T-cell (primary cell): ENCODE measurements around the gene CHRNA4. TPM values are rescaled to one million over a fixed set of nuclear protein-coding genes. Genes with fewer than 3 reads are reported as not detected.

ENCODE experiments used
- ATAC-seq, 4 experiments: fragments of 200-7000 bp in 3 of 4; fragments of 150-1000 bp in 1 of 4; cut with Tn5 transposase; replicated peaks in 1 of 4; 1 replicate in 3 of 4; 2 replicates in 1 of 4; pipeline ENCODE4 v1.10.0; 2021; ENCODE audit warnings: moderate library complexity in 3 of 4, mild to moderate bottlenecking in 2 of 4, moderate number of reproducible peaks in 1 of 4
- CTCF ChIA-PET, 2 donors: fragments of 300-600 bp; sonication (Branson Sonifier 250); formaldehyde crosslinking; loops; one replicate each; lab custom pipeline; 2022; ENCODE audit warnings: antibody characterized with exemption in 2 of 2; lab: Charles Lee
- POLR2A ChIA-PET, 2 donors: fragments of 300-600 bp; sonication (Branson Sonifier 250); formaldehyde crosslinking; loops; one replicate each; lab custom pipeline; 2022; ENCODE audit warnings: antibody characterized with exemption in 2 of 2; lab: Charles Lee
- DNase-seq, 35 experiments: peaks; one replicate each; pipeline versions ENCODE4 v3.0.0 to v3.0.0-alpha.2; 2013 to 2023
- H3K27ac ChIP-seq: one replicate; pipeline ENCODE4 v1.5.1; 2013; ENCODE audit warnings: low read length
- H3K27me3 ChIP-seq, 2 experiments: replicated peaks in 1 of 2; 1 replicate in 1 of 2; 2 replicates in 1 of 2; pipeline versions ENCODE4 v1.6.1 to v1.7.0; 2013; ENCODE audit warnings: low read length in 1 of 2, mixed read lengths in 1 of 2; ENCODE audit not compliant: control insufficient read depth in 2 of 2, insufficient read depth in 2 of 2; ENCODE audit errors: extremely low read depth in 1 of 2
- H3K36me3 ChIP-seq, 2 donors: 1 replicate in 1 of 2; 2 replicates in 1 of 2; pipeline versions ENCODE4 v1.6.1 to v1.7.0; 2013; ENCODE audit warnings: low read length in 1 of 2; ENCODE audit not compliant: control insufficient read depth in 2 of 2, insufficient read depth in 1 of 2; ENCODE audit errors: extremely low read depth in 1 of 2
- H3K4me1 ChIP-seq, 2 experiments: 1 replicate in 1 of 2; 2 replicates in 1 of 2; pipeline versions ENCODE4 v1.6.1 to v1.7.0; 2013; ENCODE audit warnings: low read length in 2 of 2, mixed read lengths in 1 of 2; ENCODE audit not compliant: insufficient read depth in 2 of 2, control insufficient read depth in 1 of 2; ENCODE audit errors: extremely low read depth in 1 of 2
- H3K4me3 ChIP-seq, 2 donors: 1 replicate in 1 of 2; 2 replicates in 1 of 2; pipeline versions ENCODE4 v1.5.1 to v1.7.0; 2013; ENCODE audit warnings: mild to moderate bottlenecking in 2 of 2, low read length in 1 of 2, moderate library complexity in 1 of 2; ENCODE audit not compliant: control insufficient read depth in 1 of 2; ENCODE audit errors: extremely low read depth in 1 of 2
- H3K9me3 ChIP-seq: 2 replicates; pipeline ENCODE4 v1.7.0; 2013
- H3K27ac Mint-ChIP-seq, 2 donors: one replicate each; pipeline ENCODE4 v1.8.0; 2020 to 2021; ENCODE audit warnings: mild to moderate bottlenecking in 2 of 2, mixed read lengths in 2 of 2
- H3K27me3 Mint-ChIP-seq, 2 donors: one replicate each; pipeline ENCODE4 v1.8.0; 2021 to 2022; ENCODE audit warnings: mixed read lengths in 2 of 2
- H3K36me3 Mint-ChIP-seq: one replicate; pipeline ENCODE4 v1.8.0; 2021; ENCODE audit warnings: mixed read lengths
- H3K4me1 Mint-ChIP-seq, 3 donors: one replicate each; pipeline ENCODE4 v1.8.0; 2020 to 2022; ENCODE audit warnings: mixed read lengths in 3 of 3, mild to moderate bottlenecking in 1 of 3
- H3K4me3 Mint-ChIP-seq, 3 donors: one replicate each; pipeline ENCODE4 v1.8.0; 2020 to 2022; ENCODE audit warnings: mild to moderate bottlenecking in 3 of 3, mixed read lengths in 3 of 3, moderate library complexity in 3 of 3
- H3K9me3 Mint-ChIP-seq, 3 donors: one replicate each; pipeline ENCODE4 v1.8.0; 2020 to 2022; ENCODE audit warnings: mixed read lengths in 3 of 3
- WGBS: methylation state at CpG from one replicate; pipeline ENCODE4 v1.1.5; 2013; ENCODE audit warnings: missing lambda C conversion rate; ENCODE audit not compliant: insufficient coverage; 5-methylcytosine and 5-hydroxymethylcytosine counted together
- total RNA-seq, 35 experiments: library from RNA in 6 of 35; stranded (reverse) in 6 of 35; fragments of 120-200 nt in 1 of 35; gene quantifications; one replicate each; pipeline versions ENCODE4 v1.2.1 to v1.2.4 and lab custom pipeline; 2013 to 2026

Gene CHRNA4
- total RNA-seq, 5 donors from 2014 or later (not counting 1 experiment from before 2014, with no cell fraction given): not detected

DNA sequence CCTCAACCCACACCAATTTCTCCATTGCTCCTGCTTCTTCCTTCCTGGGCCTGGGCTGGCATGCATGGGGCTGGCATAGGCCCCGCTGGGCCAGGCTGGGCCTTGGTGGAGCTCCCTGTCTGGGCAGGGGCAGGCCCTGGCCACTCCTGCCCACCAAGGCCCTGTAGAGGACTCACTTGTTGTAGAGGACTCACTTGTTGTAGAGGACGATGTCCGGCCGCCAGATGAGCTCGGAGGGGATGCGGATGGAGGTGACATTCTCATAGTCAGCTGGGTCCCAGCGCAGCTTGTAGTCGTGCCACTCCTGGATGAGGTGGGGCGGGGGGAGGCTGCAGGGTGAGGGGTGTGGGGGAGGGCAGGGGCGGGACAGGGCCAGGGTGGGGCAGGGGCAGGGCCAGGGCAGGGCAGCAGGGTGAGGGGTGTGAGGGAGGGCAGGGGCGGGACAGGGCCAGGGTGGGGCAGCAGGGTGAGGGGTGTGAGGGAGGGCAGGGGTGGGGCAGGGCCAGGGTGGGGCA is 5.3 kb downstream of the CHRNA4 start:
- no peak overlapping the region for H3K4me3 Mint-ChIP-seq

DNA sequence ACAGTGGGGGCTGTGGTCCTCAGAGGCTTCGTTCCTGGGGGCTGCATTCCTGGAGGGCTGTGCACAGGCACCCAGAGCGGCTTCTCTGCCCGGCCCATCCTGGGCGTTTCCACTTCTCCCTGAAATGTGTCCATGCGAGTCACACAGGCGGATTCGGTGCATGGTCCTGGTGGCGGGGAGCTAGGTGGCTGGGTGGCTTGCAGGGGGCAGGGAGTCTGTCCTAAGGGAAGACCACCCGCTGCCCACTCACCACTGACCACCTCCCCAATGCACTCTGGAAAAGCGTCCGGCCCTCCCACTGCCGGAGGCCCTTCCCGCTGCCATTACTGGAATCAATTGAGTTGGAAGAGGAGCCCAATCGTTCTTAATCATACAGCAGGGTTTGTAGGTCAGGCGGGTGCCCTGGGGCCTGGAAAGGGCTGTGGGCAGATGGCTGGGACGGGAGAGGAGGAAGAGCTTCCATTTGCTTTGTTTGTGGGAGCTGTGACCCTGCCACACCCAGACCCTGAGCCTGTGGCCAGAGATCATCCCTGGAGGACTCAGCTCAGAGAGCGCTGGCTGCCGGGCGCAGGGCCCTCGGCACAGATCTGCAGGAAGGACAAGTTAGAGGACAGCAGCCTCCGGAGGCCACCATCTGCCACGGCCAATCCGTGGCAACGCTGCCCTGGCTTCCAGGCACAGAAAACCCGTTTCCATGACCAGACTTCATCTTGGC is 6.4 kb downstream of the CHRNA4 start:
- H3K36me3 Mint-ChIP-seq: no peaks in the 10 kb centered on the region
- Histone ChIP-seq H3K4me1 (no peaks in the 10 kb centered on the region), H3K36me3 (no peaks in the 10 kb centered on the region), H3K27ac (no peak overlapping the region), H3K9me3 (no peaks in the 10 kb centered on the region), H3K4me3 (no peak overlapping the region), H3K27me3 (peaks cover 0 to 56% of the 10 kb centered on the region in 2 experiments)
- peaks cover 0 to 12% of the 10 kb centered on the region in 2 donors for H3K27me3 Mint-ChIP-seq
- H3K27ac Mint-ChIP-seq: no peak overlapping the region
- H3K4me3 Mint-ChIP-seq: no peak overlapping the region
- POLR2A ChIA-PET: no interaction called here
- ATAC-seq (no peak), DNase-seq (no peak)
- no peaks in the 10 kb centered on the region for H3K4me1 Mint-ChIP-seq
- WGBS: 80% methylated on average over 14 of the region's 25 CpGs
- CTCF ChIA-PET: no interaction called here
- peaks cover 0 to 4% (median 3%) of the 10 kb centered on the region in 3 donors for H3K9me3 Mint-ChIP-seq

More for the DNA sequence above, 5.3 kb downstream of the CHRNA4 start:
- ChIA-PET POLR2A (no interaction called here), CTCF (no interaction called here)
- Mint-ChIP-seq H3K4me1 (no peaks in the 10 kb centered on the region), H3K27ac (no peak overlapping the region), H3K36me3 (no peaks in the 10 kb centered on the region), H3K9me3 (no peaks in the 10 kb centered on the region), H3K27me3 (peaks cover 0 to 18% of the 10 kb centered on the region in 2 donors)
- 86% methylated on average over 2 of the region's 11 CpGs for WGBS
- Histone ChIP-seq H3K27me3 (peaks cover 0 to 67% of the 10 kb centered on the region in 2 experiments), H3K4me1 (peaks cover 0 to 6% of the 10 kb centered on the region in 2 experiments), H3K36me3 (no peaks in the 10 kb centered on the region), H3K27ac (no peak overlapping the region), H3K4me3 (no peak overlapping the region), H3K9me3 (no peaks in the 10 kb centered on the region)
- DNase-seq: no peak
- no peak for ATAC-seq

DNA sequence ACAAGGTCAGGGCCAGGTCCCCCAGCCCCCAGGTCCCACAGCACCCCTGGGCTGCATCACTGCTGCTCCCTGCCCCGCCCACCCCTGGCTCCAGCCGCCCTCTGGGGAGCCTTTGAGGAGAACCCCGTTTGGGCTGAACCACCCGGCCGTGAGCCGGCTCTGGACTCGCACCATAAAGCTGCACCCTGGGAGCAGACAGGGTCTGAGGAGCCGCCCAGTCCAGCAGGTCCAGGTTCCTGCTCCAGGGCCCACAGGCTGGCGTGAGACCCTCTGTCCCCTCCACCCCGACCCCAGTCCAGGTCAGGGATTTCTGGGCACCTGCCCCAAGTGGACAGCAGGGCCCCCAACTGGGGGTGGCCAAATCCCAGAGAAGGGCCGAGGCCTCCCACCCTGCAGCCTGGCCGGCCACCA is 8.3 kb downstream of the CHRNA4 start:
- ATAC-seq: no peak
- Histone ChIP-seq H3K27ac (no peak overlapping the region), H3K4me1 (no peaks in the 10 kb centered on the region), H3K36me3 (no peaks in the 10 kb centered on the region), H3K9me3 (no peaks in the 10 kb centered on the region), H3K27me3 (peaks cover 0 to 38% of the 10 kb centered on the region in 2 experiments), H3K4me3 (no peak overlapping the region)
- Mint-ChIP-seq H3K4me1 (no peaks in the 10 kb centered on the region), H3K27me3 (peaks cover 0 to 3% of the 10 kb centered on the region in 2 donors), H3K36me3 (no peaks in the 10 kb centered on the region), H3K9me3 (peaks cover 0 to 4% (median 3%) of the 10 kb centered on the region in 3 donors), H3K4me3 (no peak overlapping the region), H3K27ac (no peak overlapping the region)
- WGBS: 65% methylated on average over 12 of the region's 12 CpGs
- ChIA-PET POLR2A (no interaction called here), CTCF (no interaction called here)
- DNase-seq: no peak

DNA sequence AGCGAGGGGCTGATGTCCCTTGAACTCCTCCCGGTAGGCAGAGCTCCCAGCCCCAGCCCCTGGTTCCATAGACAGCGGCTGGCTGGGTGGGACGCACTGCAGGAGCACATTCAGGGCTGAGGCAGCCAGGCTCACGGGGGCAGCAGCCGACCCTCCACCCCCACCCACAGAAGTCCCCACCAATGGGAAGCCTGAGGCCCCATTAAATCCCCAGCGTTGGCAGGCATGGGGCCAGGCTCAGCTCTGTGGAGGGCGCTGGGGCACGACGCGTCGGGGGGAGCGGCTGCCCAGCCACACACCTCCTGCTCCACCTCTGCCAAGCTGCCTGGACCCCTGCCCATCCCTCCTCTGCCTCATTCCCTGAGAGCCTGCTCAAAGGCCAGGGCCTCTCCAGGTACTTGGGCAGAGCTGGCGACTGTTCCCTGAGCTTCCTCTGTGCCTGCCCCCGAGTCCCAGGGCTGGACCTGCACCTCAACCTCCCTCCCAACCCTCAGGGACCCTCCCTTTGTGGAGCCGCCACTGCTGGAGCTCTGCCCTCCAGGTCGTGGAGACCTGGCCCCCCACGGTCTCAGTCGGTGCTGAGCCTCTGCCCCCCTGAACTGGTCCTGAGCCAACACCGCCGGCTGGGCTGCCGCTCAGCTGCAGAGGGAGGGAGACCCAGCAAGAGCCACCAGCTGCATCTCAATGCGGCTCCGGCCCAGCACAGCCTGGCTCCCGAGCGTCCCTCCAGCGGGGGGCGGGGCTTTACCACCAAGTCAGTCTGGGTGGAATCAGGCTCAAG is 9.1 kb downstream of the CHRNA4 start:
- Histone ChIP-seq H3K36me3 (no peaks in the 10 kb centered on the region), H3K27me3 (peaks cover 0 to 34% of the 10 kb centered on the region in 2 experiments), H3K4me3 (no peak overlapping the region), H3K27ac (no peak overlapping the region), H3K9me3 (no peaks in the 10 kb centered on the region), H3K4me1 (no peaks in the 10 kb centered on the region)
- WGBS: 50% methylated on average over 26 of the region's 28 CpGs
- Mint-ChIP-seq H3K4me1 (no peaks in the 10 kb centered on the region), H3K36me3 (no peaks in the 10 kb centered on the region), H3K9me3 (peaks cover 0 to 4% (median 3%) of the 10 kb centered on the region in 3 donors), H3K4me3 (no peak overlapping the region), H3K27me3 (peaks cover 0 to 3% of the 10 kb centered on the region in 2 donors), H3K27ac (no peak overlapping the region)
- DNase-seq: no peak
- no peak for ATAC-seq
- ChIA-PET CTCF (no interaction called here), POLR2A (no interaction called here)

DNA sequence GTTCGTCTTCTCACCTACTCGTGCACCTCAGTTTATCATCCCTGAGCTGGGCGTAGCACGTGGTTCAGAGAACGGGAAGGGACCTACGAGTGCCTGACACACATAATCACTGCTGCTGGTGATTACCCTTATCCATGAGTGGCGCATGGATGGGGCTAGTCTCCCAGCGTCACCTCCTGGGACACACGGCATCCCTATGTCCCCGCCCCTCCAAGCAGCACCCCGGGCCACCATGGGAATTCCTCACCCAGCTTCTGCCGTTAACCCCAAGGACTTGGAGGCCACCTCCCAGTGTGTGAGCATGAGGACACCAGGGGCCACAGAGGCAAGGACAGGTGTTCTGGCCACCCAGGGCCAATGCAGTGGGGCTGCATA is 9.8 kb downstream of the CHRNA4 start:
- H3K27me3 ChIP-seq: peaks cover 0 to 29% of the 10 kb centered on the region in 2 experiments

DNA sequence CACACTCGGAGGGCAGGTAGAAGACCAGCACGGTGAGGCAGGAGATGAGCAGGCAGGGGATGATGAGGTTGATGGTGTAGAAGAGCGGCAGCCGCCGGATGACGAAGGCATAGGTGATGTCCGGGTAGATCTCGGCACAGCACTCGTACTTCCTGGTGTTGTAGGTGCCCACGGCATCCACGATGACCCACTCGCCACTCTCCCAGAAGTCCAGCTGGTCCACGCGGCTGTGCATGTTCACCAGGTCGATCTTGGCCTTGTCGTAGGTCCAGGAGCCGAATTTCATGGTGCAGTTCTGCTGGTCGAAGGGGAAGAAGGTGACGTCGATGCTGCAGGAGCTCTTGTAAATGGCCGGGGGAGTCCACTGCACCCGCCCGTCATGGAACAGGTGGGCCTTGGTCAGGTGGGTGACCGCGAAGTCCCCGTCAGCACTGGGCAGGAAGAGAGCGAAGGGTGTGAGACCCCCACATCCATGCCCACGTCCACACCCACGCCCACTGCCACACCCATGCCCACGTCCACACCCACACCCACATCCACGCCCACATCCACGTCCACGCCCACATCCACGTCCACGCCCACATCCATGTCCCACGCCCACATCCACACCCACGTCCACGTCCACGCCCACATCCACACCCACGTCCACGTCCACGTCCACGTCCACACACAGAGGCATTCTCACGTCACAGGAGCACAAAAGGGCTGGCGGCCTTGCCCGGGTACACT is 10.4 kb downstream of the CHRNA4 start:
- no peak overlapping the region for H3K27ac Mint-ChIP-seq
- no peaks in the 10 kb centered on the region for H3K36me3 Mint-ChIP-seq
- no peaks in the 10 kb centered on the region for H3K4me1 Mint-ChIP-seq
- Histone ChIP-seq H3K4me3 (no peak overlapping the region), H3K9me3 (no peaks in the 10 kb centered on the region), H3K27me3 (peaks cover 0 to 33% of the 10 kb centered on the region in 2 experiments), H3K36me3 (no peaks in the 10 kb centered on the region), H3K27ac (no peak overlapping the region), H3K4me1 (no peaks in the 10 kb centered on the region)
- POLR2A ChIA-PET: no interaction called here
- H3K4me3 Mint-ChIP-seq: no peak overlapping the region
- WGBS: 88% methylated on average over 31 of the region's 46 CpGs
- peaks cover 0 to 5% of the 10 kb centered on the region in 2 donors for H3K27me3 Mint-ChIP-seq
- CTCF ChIA-PET: no interaction called here
- peaks cover 0 to 4% (median 3%) of the 10 kb centered on the region in 3 donors for H3K9me3 Mint-ChIP-seq
- DNase-seq (no peak), ATAC-seq (no peak)

More for the DNA sequence above, 9.8 kb downstream of the CHRNA4 start:
- no peaks in the 10 kb centered on the region for H3K9me3 ChIP-seq
- Mint-ChIP-seq H3K27me3 (peaks cover 0 to 3% of the 10 kb centered on the region in 2 donors), H3K36me3 (no peaks in the 10 kb centered on the region), H3K27ac (no peak overlapping the region), H3K9me3 (peaks cover 0 to 4% (median 3%) of the 10 kb centered on the region in 3 donors), H3K4me1 (no peaks in the 10 kb centered on the region), H3K4me3 (no peak overlapping the region)
- POLR2A ChIA-PET: no interaction called here
- H3K27ac ChIP-seq: no peak overlapping the region
- ATAC-seq: no peak
- no peak overlapping the region for H3K4me3 ChIP-seq
- DNase-seq: no peak
- no peaks in the 10 kb centered on the region for H3K36me3 ChIP-seq
- H3K4me1 ChIP-seq: no peaks in the 10 kb centered on the region
- CTCF ChIA-PET: no interaction called here
- 87% methylated on average over 12 of the region's 12 CpGs for WGBS
